SJCRH30 (cell line): ENCODE data around the gene STX10. TPM values are rescaled to one million over a fixed set of nuclear protein-coding genes. Genes with fewer than 3 reads are reported as not detected.
"Not testable (repeated sequence)": the region's sequence is repeated elsewhere in the genome, so short reads cannot be mapped to it uniquely, and the experiment has no call there.

ENCODE experiments used
- DNase-seq, 2 experiments: peaks; one replicate each; pipeline ENCODE4 v3.0.0-alpha.2; 2015 to 2020
- H3K27ac ChIP-seq: fragments of 250-450 bp; sonication (Bioruptor Pico); 2 replicates; pipeline ENCODE4 v1.5.1; 2020; ENCODE audit warnings: mild to moderate bottlenecking, moderate library complexity
- H3K27me3 ChIP-seq: fragments of 250-450 bp; sonication (Bioruptor Pico); 2 replicates; pipeline ENCODE4 v1.5.1; 2020; ENCODE audit warnings: mild to moderate bottlenecking, moderate library complexity
- H3K36me3 ChIP-seq: fragments of 250-450 bp; sonication (Bioruptor Pico); 2 replicates; pipeline ENCODE4 v1.5.1; 2020; ENCODE audit warnings: mild to moderate bottlenecking, moderate library complexity
- H3K4me1 ChIP-seq: fragments of 250-450 bp; sonication (Bioruptor Pico); 2 replicates; pipeline ENCODE4 v1.5.1; 2020; ENCODE audit warnings: mild to moderate bottlenecking, moderate library complexity
- H3K4me3 ChIP-seq: fragments of 250-450 bp; sonication (Bioruptor Pico); 2 replicates; pipeline ENCODE4 v1.5.1; 2020; ENCODE audit warnings: mild to moderate bottlenecking, moderate library complexity
- H3K9me3 ChIP-seq: fragments of 250-450 bp; sonication (Bioruptor Pico); replicated peaks from 2 replicates; pipeline ENCODE4 v1.5.1; 2020; ENCODE audit warnings: mild to moderate bottlenecking, moderate library complexity
- total RNA-seq: library from RNA; depleted of rRNA; stranded (reverse); fragments of >200 nt; shearing (Covaris generic); gene quantifications from 2 replicates; pipeline ENCODE4 v1.2.3, GENCODE V29; 2014

STX10 gene
- total RNA-seq, 1 experiment from 2014 or later = 58.5 TPM

GRCh38 chr19:13154911-13155471 lies 4.8 kb upstream of the STX10 start:
- peak; percentile 71 to 81 for DNase-seq
- H3K4me3 ChIP-seq = peak overlapping the region; percentile 75

GRCh38 chr19:13154241-13154778 lies 4.1 kb upstream of the STX10 start:
- Histone ChIP-seq H3K9me3 (no peaks in the 10 kb centered on the region), H3K36me3 (peaks cover 3% of the 10 kb centered on the region; the same call in 1 of the 2 replicates), H3K27ac (peak overlapping the region; percentile 93), H3K4me1 (peaks cover 11% of the 10 kb centered on the region; the same call in 1 of the 2 replicates), H3K4me3 (peak overlapping the region; percentile 75), H3K27me3 (no peaks in the 10 kb centered on the region)
- DNase-seq = peak; percentile 73 to 77

More at GRCh38 chr19:13154911-13155471, 4.8 kb upstream of the STX10 start:
- Histone ChIP-seq H3K27ac (peak overlapping the region; percentile 93), H3K36me3 (peaks cover 3% of the 10 kb centered on the region; the same call in 1 of the 2 replicates), H3K4me1 (peaks cover 11% of the 10 kb centered on the region; the same call in 1 of the 2 replicates), H3K27me3 (no peaks in the 10 kb centered on the region), H3K9me3 (no peaks in the 10 kb centered on the region)

GRCh38 chr19:13153569-13154240 lies 3.5 kb upstream of the STX10 start:
- Histone ChIP-seq H3K27me3 (no peaks in the 10 kb centered on the region), H3K4me3 (peak overlapping the region; percentile 75), H3K36me3 (peaks cover 3% of the 10 kb centered on the region; the same call in 1 of the 2 replicates), H3K9me3 (no peaks in the 10 kb centered on the region), H3K27ac (peak overlapping the region; percentile 93), H3K4me1 (peaks cover 11% of the 10 kb centered on the region; the same call in 1 of the 2 replicates)
- DNase-seq = peak; percentile 57 to 64

- peak; percentile 99 for DNase-seq
- Histone ChIP-seq H3K36me3 (peaks cover 3% of the 10 kb centered on the region; the same call in 1 of the 2 replicates), H3K4me1 (peaks cover 11% of the 10 kb centered on the region; the same call in 1 of the 2 replicates), H3K27me3 (no peaks in the 10 kb centered on the region), H3K9me3 (no peaks in the 10 kb centered on the region), H3K4me3 (peak overlapping the region; percentile 75), H3K27ac (peak overlapping the region; percentile 93)
Observed at GRCh38 chr19:13152974-13153568, 2.9 kb upstream of the STX10 start.

- Histone ChIP-seq H3K27me3 (no peaks in the 10 kb centered on the region), H3K9me3 (no peaks in the 10 kb centered on the region), H3K36me3 (peaks cover 3% of the 10 kb centered on the region; the same call in 1 of the 2 replicates), H3K27ac (peak overlapping the region; percentile 93), H3K4me1 (peaks cover 11% of the 10 kb centered on the region; the same call in 1 of the 2 replicates), H3K4me3 (peak overlapping the region; percentile 75)
- no peak for DNase-seq
Observed at GRCh38 chr19:13152356-13152973, 2.3 kb upstream of the STX10 start.

- DNase-seq = peak; percentile 99
- Histone ChIP-seq H3K27ac (peak overlapping the region; percentile 93), H3K4me3 (peak overlapping the region; percentile 75), H3K9me3 (no peaks in the 10 kb centered on the region), H3K36me3 (peaks cover 3% of the 10 kb centered on the region; the same call in 1 of the 2 replicates), H3K4me1 (peaks cover 11% of the 10 kb centered on the region; the same call in 1 of the 2 replicates), H3K27me3 (no peaks in the 10 kb centered on the region)
Observed at GRCh38 chr19:13151605-13152355, 1.6 kb upstream of the STX10 start.

GRCh38 chr19:13150931-13151604 lies 893 bp upstream of the STX10 start:
- Histone ChIP-seq H3K27ac (peak overlapping the region; percentile 56), H3K4me3 (peak overlapping the region; percentile 75), H3K4me1 (peaks cover 6% of the 10 kb centered on the region; the same call in 1 of the 2 replicates), H3K9me3 (no peaks in the 10 kb centered on the region), H3K27me3 (no peaks in the 10 kb centered on the region), H3K36me3 (peaks cover 3% of the 10 kb centered on the region; the same call in 1 of the 2 replicates)
- peak in 1 of 2 experiments; percentile 42 for DNase-seq

GRCh38 chr19:13149628-13150186 lies 468 bp downstream of the STX10 start:
- DNase-seq = peak; percentile 73 to 77
- no peaks in the 10 kb centered on the region for H3K27me3 ChIP-seq
- H3K27ac ChIP-seq = peak overlapping the region; percentile 56
- peaks cover 4% of the 10 kb centered on the region; the same call in 1 of the 2 replicates for H3K36me3 ChIP-seq
- peak overlapping the region; percentile 75 for H3K4me3 ChIP-seq
- no peaks in the 10 kb centered on the region for H3K9me3 ChIP-seq
- no peaks in the 10 kb centered on the region for H3K4me1 ChIP-seq

- peak overlapping the region; percentile 75 for H3K4me3 ChIP-seq
- not testable (repeated sequence) for H3K27me3 ChIP-seq, H3K27ac ChIP-seq, H3K4me1 ChIP-seq, H3K9me3 ChIP-seq, DNase-seq, H3K36me3 ChIP-seq
Observed at GRCh38 chr19:13149173-13149627, 975 bp downstream of the STX10 start.

- Histone ChIP-seq H3K9me3 (no peaks in the 10 kb centered on the region), H3K4me3 (no peak overlapping the region), H3K27me3 (no peaks in the 10 kb centered on the region), H3K4me1 (peaks cover 9% of the 10 kb centered on the region), H3K27ac (no peak overlapping the region), H3K36me3 (0 out of 2 replicates have a peak, but pooled peaks cover 2% of the 10 kb centered on the region)
- no peak for DNase-seq
Observed at GRCh38 chr19:13146763-13147563, 3.2 kb downstream of the STX10 start.

- Histone ChIP-seq H3K27ac (no peak overlapping the region), H3K36me3 (peaks cover 39% of the 10 kb centered on the region), H3K4me3 (no peak overlapping the region), H3K27me3 (no peaks in the 10 kb centered on the region), H3K4me1 (peaks cover 9% of the 10 kb centered on the region), H3K9me3 (no peaks in the 10 kb centered on the region)
- DNase-seq = no peak
Observed at GRCh38 chr19:13139633-13140311, 10.4 kb downstream of the STX10 start.

- Histone ChIP-seq H3K9me3 (no peaks in the 10 kb centered on the region), H3K36me3 (peaks cover 42% of the 10 kb centered on the region), H3K27me3 (no peaks in the 10 kb centered on the region), H3K4me1 (peaks cover 9% of the 10 kb centered on the region), H3K4me3 (no peak overlapping the region), H3K27ac (no peak overlapping the region)
- DNase-seq = no peak
Observed at GRCh38 chr19:13138916-13139198, 11.3 kb downstream of the STX10 start.
